HG03060 (cell line): ENCODE measurements around the gene POLR2B.
"Not testable (repeated sequence)": the region's sequence is repeated elsewhere in the genome, so short reads cannot be mapped to it uniquely, and the experiment has no call there.

ENCODE experiments used
- ATAC-seq: cut with Tn5 transposase; IDR thresholded peaks from one replicate; pipeline ENCODE4 v1.9.1; 2021; ENCODE audit warnings: low read depth, moderate number of reproducible peaks; ENCODE audit not compliant: unreplicated experiment

POLR2B gene

GRCh38 chr4:57048590-57049304 lies 70.1 kb downstream of the POLR2B start:
- no peak for ATAC-seq

GRCh38 chr4:57051095-57051494 lies 72.4 kb downstream of the POLR2B start:
- no peak for ATAC-seq

GRCh38 chr4:57051524-57051923 lies 72.8 kb downstream of the POLR2B start:
- no peak for ATAC-seq

- no peak for ATAC-seq
Measured at GRCh38 chr4:57053508-57053907, 74.8 kb downstream of the POLR2B start.

- no peak for ATAC-seq
Measured at GRCh38 chr4:57055886-57056285, 77.2 kb downstream of the POLR2B start.

GRCh38 chr4:57059890-57060716 lies 81.4 kb downstream of the POLR2B start:
- ATAC-seq = no peak

- not testable (repeated sequence) for ATAC-seq
Measured at GRCh38 chr4:57060717-57061067, 82.0 kb downstream of the POLR2B start.

GRCh38 chr4:57061395-57061794 lies 82.7 kb downstream of the POLR2B start:
- ATAC-seq = no peak

GRCh38 chr4:57063518-57063917 lies 84.8 kb downstream of the POLR2B start:
- ATAC-seq = no peak

GRCh38 chr4:57064120-57064519 lies 85.4 kb downstream of the POLR2B start:
- no peak for ATAC-seq

- ATAC-seq = no peak
Measured at GRCh38 chr4:57064811-57065711, 86.4 kb downstream of the POLR2B start.

GRCh38 chr4:57065730-57066482 lies 87.2 kb downstream of the POLR2B start:
- ATAC-seq = no peak

GRCh38 chr4:57068237-57068981 lies 89.7 kb downstream of the POLR2B start:
- ATAC-seq = no peak

GRCh38 chr4:57070461-57070860 lies 91.8 kb downstream of the POLR2B start:
- ATAC-seq = no peak

- no peak for ATAC-seq
Measured at GRCh38 chr4:57071326-57071725, 92.6 kb downstream of the POLR2B start.

- no peak for ATAC-seq
Measured at GRCh38 chr4:57073559-57073958, 94.9 kb downstream of the POLR2B start.

- no peak for ATAC-seq
Measured at GRCh38 chr4:57074744-57075143, 96.0 kb downstream of the POLR2B start.

- no peak for ATAC-seq
Measured at GRCh38 chr4:57075367-57075766, 96.7 kb downstream of the POLR2B start.

- ATAC-seq = no peak
Measured at GRCh38 chr4:57076646-57077045, 98.0 kb downstream of the POLR2B start.
